GM20431 (cell line): Measurements from ENCODE around the gene WWOX.

Experiments
- in situ Hi-C: fragments of 300-500 bp; cut with MseI, MboI; formaldehyde crosslinking; loops from one replicate; pipeline ENCODE4 v1.15.0; 2020; ENCODE audit warnings: low sequenced_read_pairs; ENCODE audit not compliant: unreplicated experiment

WWOX gene

DNA sequence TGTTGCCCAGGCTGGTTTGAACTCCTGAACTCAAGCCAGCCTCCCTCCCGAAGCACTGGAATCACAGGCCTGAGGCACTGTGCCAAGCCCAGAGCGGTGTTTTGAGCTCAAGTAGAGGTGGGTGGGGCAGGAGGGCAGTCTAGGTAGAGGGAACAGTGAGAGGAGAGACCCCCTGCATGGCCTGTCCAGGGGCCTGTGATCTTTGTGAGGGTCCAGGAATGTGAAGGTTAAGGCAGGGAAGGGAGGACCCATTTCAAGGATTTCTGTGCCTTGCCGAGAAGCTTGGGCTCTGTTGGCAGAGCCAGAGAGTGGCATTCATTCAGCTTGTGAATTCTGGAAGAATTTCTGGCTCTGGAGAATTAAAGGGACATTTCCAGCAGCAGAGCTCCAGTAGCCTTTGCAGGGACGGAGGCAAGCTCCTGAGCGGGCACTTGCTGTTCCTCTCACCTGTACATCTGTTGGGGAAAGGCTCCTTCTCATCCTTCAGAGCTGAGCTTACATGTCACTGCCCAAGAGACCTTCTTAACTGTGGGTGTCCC lies 2.7 kb downstream of the WWOX start:
- in situ Hi-C loops: no loop called here

DNA sequence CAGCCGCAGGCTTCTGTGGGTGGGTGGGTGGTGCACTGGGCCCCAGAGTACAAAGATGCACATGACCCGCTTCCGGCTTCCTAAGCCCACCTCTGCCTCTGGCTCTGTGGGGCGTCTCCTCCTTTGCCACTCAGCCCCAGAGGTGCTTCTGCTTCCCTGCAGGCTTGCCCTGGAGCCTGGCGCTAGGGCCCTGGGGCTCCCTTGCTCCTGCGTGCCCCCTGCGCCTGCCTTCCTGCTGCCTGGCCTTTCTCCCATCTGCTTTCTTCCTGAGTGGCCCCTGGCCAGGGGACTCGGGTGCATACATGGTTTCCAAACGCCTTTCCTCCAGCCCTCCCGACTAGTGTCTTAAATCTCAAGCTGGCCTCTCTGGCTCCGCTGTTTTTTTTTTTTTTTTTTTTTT lies 3.4 kb downstream of the WWOX start:
- in situ Hi-C loops: no loop called here

DNA sequence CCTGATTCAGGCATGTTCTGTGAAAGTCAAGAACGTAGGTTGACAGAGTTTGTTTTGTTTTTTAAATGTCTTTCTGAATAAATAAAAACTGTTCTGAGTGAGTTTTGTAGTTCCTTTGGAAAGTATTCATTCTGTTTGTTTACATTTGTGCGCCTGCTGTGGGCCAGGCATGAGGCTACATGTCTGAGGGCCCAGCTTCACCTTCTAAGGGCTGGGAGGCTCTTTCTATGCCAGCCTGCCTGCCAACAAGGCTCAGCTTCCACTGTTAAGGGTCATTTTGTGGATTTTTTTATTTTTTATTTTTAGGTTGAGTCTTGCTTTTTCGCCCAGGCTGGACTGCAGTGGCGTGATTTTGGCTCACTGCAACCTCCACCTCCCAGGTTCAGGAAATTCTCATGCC lies 6.1 kb downstream of the WWOX start:
- in situ Hi-C loops: no loop called here

DNA sequence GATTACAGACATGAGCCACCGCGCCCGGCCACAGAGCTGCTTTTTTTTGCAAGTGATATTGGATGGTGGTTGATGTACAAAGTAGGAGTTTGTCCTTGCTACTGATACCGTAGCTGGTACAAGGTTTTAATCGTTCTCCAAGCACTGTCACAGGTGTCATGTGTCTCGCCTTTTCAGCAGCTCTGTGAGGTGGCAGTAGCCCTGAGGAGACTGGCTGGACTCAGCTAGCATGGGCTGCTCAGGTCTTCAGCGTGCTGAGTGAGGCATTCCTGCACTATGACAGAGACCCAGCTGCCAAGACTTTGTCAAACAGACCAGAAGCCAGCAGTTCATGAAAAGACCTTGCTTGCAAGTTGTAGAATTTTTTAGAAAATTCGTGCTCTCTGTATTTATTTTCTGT lies 7.2 kb downstream of the WWOX start:
- in situ Hi-C loops: no loop called here

DNA sequence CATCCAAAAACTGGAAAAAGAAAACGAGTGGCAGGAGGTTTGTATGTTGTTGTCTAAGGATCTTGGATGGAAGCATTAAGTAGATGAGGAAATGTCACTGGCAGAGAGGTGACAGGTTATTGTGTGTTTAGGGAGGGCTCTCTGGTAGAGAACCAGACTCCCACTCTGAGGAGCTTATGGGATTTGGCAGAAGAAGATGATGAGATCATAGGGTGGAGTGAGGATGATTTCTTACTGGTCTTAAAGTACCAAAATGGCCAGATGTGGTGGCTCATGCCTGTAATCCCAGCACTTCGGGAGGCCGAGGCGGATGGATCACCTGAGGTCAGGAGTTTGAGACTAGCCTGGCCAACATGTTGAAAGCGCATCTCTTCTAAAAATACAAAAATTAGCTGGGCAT lies 9.0 kb downstream of the WWOX start:
- in situ Hi-C loops: no loop called here

DNA sequence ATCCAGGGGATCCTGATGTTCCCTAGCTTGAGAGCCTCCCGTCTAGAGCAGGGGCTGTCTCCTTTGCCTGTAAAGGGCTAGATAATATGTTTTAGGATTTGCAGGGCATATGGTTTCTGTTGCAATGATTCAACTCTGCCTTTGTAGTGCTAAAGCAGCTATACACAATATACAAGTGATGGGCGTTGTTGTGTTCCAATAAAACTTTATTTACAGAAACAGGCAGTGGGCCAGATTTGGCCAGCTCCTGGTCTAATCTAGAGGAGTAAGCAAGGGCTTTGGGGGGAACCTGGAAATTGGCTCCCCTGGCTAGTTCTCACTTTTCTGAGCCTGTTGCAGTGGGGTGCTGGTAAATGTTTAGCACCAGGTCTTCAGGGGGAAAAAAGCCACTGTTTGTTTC lies 13.8 kb downstream of the WWOX start:
- in situ Hi-C loops: no loop called here

DNA sequence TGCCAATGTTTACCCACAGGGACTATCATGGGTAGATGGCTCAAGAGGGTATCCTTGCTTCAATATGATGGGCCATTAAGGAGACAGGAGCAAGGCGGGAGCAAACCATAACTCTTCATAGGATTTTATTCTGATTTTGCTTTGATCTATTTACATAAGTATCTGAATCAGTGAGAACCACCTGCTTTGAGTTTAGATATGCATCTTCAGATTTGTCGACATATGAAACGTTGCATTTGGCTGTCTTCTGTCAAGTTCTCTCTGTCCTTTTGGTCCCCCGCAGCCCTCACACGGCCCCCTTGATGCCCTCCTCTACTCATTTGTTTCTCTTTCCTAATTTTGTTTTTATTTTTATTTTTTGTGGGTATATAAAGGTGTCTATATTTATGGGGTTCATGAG lies 16.2 kb downstream of the WWOX start:
- in situ Hi-C loops: no loop called here

GRCh38 chr16:78116946-78117345 lies 17.5 kb downstream of the WWOX start:
- in situ Hi-C loops: no loop called here

- in situ Hi-C loops: no loop called here
These were observed 17.9 kb downstream of the WWOX start for GRCh38 chr16:78117391-78117790.

GRCh38 chr16:78118469-78119025 lies 19.1 kb downstream of the WWOX start:
- in situ Hi-C loops: no loop called here

DNA sequence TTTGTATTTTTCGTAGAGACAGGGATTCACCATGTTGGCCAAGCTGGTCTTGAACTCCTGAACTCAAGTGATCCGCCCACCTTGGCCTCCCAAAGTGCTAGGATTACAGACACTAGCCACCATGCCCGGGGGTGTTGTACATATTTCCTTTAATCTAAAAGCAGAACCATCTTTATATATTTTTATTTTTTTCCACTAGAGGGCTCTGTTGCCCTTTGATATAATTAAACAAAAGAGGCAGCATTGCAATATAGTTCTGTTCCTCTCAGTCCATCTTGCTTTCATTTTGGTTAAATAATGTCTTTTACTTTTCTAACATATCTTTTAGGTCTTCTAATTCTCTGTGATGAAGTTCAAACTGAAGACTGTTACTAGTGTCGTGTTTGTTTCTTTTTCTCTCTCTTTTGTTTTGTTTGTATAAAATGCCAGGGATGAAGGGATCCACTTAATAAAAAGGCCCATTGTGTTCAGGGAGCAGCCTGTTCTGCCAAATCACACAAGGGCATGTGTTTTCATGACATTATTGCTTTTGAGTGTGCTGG lies 23.4 kb downstream of the WWOX start:
- in situ Hi-C loops: loop anchor here (10.0 kb wide), 1 partner anchor 112 kb away; no protein-coding TSS in a partner anchor

DNA sequence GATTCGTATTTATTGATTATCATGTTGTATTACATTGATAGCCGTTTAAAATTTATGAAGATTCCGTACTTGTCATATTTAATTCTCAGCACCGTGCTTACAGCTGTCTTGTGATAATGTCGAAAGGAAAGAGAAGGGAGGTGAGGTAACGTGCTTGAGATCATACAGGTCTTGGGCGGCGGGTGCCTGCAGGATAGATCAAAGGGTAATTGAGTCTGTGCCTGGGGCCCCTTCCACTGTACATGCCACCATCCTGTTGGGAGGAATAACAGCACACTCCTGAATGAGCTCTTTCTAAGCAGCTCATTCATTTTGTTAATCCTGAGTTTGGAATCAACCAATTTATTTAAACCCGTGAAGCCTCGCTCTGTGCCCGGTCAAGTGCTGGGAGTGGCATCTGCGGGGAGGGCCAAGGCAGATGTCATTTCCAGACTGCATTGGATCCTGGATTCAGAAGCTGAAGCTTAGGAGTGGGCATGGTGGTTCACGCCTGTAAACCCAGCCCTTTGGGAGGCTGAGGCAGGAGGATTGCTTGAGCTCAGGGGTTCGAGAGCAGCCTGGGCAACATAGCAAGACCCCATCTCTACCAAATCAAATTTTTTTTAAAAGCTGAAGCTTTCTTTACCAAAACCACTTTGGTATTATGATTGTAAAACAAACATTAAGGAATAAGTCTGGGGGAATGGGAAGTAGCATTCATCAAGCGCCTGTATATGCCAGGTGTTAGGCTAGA lies 25.8 kb downstream of the WWOX start:
- in situ Hi-C loops: loop anchor here (10.0 kb wide), 1 partner anchor 110 kb away; no protein-coding TSS in a partner anchor

- in situ Hi-C loops: loop anchor here (10.0 kb wide), 1 partner anchor 108 kb away; no protein-coding TSS in a partner anchor
These were observed 27.2 kb downstream of the WWOX start for GRCh38 chr16:78126662-78127061.

DNA sequence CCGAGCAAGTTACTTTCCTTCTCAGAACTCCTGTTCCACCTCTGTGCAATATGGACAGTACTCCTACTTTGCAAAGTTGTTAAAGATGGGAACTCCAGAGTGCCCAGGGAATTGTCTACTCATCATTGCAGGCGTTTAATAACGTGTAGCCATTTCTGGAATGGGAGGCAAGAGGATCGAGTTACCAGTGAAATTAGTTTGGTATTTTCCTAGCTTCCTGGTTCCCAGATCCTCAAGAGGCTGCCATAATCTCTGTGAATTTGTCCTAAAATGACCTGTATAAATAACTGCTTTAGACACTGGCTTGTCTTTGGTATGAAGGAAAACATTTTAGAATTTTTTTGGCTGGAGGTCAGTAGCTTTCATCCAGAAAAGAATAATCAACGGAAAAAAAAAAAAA lies 27.7 kb downstream of the WWOX start:
- in situ Hi-C loops: loop anchor here (10.0 kb wide), 1 partner anchor 108 kb away; no protein-coding TSS in a partner anchor

DNA sequence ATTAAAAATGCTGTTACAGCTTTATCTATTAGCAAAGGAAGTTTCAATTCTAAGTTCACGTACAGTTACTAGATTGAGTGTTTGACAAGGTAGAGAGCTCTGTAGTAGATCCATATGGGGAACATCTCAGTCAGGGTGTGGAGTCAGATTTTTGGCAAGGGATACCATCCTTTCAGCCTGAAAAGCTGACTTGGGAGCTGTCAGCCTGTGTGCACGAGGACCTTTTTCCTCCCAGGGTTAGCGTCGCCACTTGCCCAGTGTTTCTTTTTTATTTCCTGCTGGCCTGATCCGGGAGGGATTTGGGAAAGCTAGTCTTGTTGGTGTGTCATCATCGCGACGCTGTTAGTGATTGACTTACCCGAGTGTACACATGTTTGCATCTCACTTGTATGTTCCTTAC lies 29.5 kb downstream of the WWOX start:
- in situ Hi-C loops: loop anchor here (10.0 kb wide), 1 partner anchor 106 kb away; no protein-coding TSS in a partner anchor

DNA sequence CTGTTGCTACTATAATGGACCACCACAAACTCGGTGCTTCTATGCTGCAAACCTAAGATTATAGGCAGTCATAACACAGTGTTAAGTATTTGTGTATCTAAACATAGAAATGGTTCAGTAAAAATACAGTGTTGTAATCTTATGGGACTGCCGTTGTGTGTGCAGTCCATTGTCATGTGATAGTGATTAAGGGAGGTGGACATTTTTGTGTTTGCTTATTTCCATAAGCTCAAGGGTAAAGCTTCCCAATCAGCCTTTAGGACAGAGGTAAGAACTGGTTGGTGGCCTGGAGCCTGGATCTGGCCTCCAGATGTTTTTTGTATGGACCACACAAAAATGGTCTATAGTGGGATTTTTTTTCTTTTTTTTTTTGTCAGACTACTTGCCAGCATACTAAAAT lies 29.9 kb downstream of the WWOX start:
- in situ Hi-C loops: loop anchor here (10.0 kb wide), 1 partner anchor 105 kb away; no protein-coding TSS in a partner anchor

DNA sequence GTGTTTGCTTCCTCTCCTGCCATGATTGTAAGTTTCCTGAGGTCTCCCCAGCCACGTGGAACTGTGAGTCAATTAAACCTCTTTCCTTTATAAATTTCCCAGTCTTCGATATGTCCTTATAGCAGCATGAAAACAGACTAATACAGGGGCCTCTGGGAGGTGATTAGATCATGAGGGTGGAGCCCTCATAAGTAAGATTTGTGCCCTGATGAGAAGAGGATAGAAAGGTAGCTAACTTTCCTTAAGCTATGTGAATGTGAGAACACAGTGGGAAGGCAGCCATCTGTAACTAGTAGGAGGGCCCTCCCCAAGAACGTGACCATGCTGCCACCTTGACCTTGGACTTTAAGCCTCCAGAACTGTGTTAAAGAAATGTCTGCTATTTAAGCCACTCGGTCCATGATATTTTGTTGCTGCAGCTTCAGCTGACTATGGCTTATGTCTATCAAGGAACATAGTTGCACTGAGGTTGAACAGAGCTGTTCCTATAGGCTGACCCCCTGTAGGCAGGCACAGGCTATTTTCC lies 30.7 kb downstream of the WWOX start:
- in situ Hi-C loops: no loop called here

- in situ Hi-C loops: no loop called here
These were observed 31.5 kb downstream of the WWOX start for GRCh38 chr16:78130950-78131349.

DNA sequence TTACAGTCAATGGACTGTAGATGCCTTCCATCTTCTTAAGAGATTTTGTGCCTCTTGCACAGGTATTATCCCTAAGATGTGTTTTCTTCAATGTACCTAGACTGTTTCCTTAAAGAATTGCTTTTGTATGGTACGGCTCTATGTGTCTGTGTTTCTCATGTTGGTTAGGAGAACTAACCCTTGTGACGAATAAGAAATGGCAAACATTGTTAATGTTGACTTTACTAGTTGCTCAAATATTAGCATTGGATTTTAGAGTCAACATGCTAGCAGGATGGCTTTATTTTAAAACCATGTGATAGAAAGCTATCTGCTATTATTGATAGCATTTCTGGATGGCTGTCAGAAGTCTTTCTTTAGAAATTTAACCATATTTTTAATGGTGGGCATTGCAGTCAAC lies 34.5 kb downstream of the WWOX start:
- in situ Hi-C loops: no loop called here

DNA sequence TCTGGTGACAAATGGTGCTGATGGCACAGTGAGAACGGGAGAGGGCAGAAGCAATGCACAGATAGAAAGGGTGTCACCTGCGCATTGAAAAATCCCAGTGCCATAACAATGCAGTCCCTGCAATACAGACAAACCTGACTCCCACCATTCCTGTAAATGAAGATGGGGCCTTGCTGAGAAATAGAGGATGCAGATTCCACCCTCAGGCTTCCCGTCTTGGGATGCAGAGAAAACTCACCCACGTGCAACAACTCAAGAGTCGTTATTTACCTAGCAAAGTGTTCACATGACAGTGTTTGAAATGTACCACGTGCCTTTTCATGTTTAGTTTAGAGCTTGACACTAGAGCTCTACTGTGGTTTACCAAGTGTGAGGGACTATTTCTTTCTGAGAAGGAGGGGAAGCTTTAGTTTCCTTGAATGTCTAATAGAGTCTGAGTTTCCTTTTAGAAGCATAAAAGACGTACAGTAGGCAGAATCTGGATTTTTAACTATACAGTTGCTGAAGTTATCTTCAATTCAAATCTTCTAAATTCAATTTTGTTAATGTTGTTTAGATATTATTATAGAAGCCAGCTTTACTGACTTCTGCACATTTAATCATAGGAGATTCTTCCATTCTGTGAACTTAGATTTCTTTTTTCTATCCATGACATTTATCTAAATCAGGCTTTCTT lies 35.6 kb downstream of the WWOX start:
- in situ Hi-C loops: no loop called here
